ENCODE data around the gene CELSR2.

Gene CELSR2

GRCh38 chr1:109259674-109260557, 10.6 kb downstream of the CELSR2 start:
- H3K9ac ChIP-seq (ENCODE audit: low read depth, low read length): no peak overlapping the region
- H3K36me3 ChIP-seq (ENCODE audit: insufficient read depth, low read length): no peaks in the 10 kb centered on the region
- H3K4me1 ChIP-seq (ENCODE audit: insufficient read depth, low read length): peaks cover 19% of the 10 kb centered on the region
- H3K9me3 ChIP-seq (ENCODE audit: control insufficient read depth, insufficient read depth, low read length): no peaks in the 10 kb centered on the region

- H3K36me3 ChIP-seq (ENCODE audit: insufficient read depth, low read length): no peaks in the 10 kb centered on the region
- no peaks in the 10 kb centered on the region for H3K9me3 ChIP-seq (ENCODE audit: control insufficient read depth, insufficient read depth, low read length)
- peaks cover 12% of the 10 kb centered on the region for H3K4me1 ChIP-seq (ENCODE audit: insufficient read depth, low read length)
- no peak overlapping the region for H3K9ac ChIP-seq (ENCODE audit: low read depth, low read length)
Observed at GRCh38 chr1:109261006-109261405, 11.7 kb downstream of the CELSR2 start.

- Histone ChIP-seq H3K36me3 (ENCODE audit: insufficient read depth, low read length) (no peaks in the 10 kb centered on the region), H3K4me1 (ENCODE audit: insufficient read depth, low read length) (peaks cover 12% of the 10 kb centered on the region), H3K9me3 (ENCODE audit: control insufficient read depth, insufficient read depth, low read length) (no peaks in the 10 kb centered on the region), H3K9ac (ENCODE audit: low read depth, low read length) (no peak overlapping the region)
Observed at GRCh38 chr1:109261578-109261977, 12.2 kb downstream of the CELSR2 start.

DNA sequence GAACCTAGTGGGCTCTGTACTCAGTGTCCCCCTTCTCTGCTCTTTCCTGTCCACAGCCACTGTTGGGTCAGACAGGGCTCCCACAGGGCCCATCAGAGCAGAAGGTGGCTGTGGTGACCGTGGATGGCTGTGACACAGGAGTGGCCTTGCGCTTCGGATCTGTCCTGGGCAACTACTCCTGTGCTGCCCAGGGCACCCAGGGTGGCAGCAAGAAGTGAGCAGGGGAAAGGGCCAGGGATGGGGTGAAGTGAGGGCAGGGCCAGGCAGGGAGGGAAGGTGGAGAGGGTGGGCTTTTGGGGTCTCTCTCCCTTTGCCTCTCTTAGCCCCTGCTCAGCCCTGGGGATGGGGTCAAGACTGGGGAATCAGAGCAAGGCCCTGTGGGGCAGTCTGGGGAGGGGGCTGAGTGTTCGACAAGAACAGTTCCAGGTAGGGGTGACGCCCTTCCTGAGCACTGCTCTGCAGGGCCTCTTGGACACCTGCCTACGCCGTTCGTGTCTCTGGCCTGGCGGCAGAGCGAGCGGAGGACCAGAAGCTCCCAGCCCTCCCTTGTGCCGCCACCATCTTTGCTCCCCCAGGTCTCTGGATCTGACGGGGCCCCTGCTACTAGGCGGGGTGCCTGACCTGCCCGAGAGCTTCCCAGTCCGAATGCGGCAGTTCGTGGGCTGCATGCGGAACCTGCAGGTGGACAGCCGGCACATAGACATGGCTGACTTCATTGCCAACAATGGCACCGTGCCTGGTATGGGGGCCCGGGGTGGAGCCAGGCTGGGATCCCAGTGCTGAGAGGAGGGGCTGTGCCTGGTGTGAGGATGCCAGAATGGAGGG, 13.1 kb downstream of the CELSR2 start:
- Histone ChIP-seq H3K4me1 (ENCODE audit: insufficient read depth, low read length) (peaks cover 12% of the 10 kb centered on the region), H3K9me3 (ENCODE audit: control insufficient read depth, insufficient read depth, low read length) (no peaks in the 10 kb centered on the region), H3K9ac (ENCODE audit: low read depth, low read length) (no peak overlapping the region), H3K36me3 (ENCODE audit: insufficient read depth, low read length) (no peaks in the 10 kb centered on the region)

DNA sequence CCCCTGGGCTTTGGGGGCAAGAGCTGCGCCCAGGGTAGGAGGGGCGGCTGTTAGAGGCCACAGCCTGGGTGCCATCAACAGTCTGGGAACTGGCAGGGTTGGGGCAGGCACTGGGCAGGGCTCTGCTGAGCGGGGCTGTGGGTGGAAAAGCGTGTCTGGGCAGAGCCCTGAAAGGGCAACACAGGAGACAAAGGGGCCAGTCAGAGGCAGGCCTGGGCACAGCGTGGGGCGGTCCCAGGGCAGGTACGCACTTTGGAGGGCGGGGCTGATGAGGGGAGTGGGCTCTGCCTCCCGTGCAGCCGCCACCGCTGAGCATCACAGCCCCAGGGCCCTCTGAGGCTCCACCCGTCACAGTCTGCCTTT, 13.9 kb downstream of the CELSR2 start:
- peaks cover 12% of the 10 kb centered on the region for H3K4me1 ChIP-seq (ENCODE audit: insufficient read depth, low read length)
- no peak overlapping the region for H3K9ac ChIP-seq (ENCODE audit: low read depth, low read length)
- H3K36me3 ChIP-seq (ENCODE audit: insufficient read depth, low read length): no peaks in the 10 kb centered on the region
- no peaks in the 10 kb centered on the region for H3K9me3 ChIP-seq (ENCODE audit: control insufficient read depth, insufficient read depth, low read length)

DNA sequence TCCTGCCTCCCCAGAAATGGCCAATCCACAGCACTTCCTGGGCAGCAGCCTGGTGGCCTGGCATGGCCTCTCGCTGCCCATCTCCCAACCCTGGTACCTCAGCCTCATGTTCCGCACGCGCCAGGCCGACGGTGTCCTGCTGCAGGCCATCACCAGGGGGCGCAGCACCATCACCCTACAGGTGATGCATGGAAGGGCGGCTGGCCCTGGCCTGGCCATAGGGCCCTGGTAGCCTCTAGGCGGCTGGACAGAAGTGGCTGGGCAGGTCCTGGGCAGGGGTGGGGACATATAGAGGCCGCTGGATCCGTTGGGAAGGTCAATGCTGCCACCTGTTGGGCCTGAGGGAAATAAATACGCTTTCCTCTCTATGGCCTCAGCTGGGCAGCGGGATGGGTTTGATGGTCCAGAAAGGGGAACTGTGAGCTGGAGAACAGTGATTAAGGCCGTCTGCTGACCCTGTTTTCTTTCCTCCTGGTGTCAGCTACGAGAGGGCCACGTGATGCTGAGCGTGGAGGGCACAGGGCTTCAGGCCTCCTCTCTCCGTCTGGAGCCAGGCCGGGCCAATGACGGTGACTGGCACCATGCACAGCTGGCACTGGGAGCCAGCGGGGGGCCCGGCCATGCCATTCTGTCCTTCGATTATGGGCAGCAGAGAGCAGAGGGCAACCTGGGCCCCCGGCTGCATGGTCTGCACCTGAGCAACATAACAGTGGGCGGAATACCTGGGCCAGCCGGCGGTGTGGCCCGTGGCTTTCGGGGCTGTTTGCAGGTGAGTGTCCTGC, 14.4 kb downstream of the CELSR2 start:
- Histone ChIP-seq H3K36me3 (ENCODE audit: insufficient read depth, low read length) (no peaks in the 10 kb centered on the region), H3K9ac (ENCODE audit: low read depth, low read length) (no peak overlapping the region), H3K4me1 (ENCODE audit: insufficient read depth, low read length) (peaks cover 12% of the 10 kb centered on the region)

DNA sequence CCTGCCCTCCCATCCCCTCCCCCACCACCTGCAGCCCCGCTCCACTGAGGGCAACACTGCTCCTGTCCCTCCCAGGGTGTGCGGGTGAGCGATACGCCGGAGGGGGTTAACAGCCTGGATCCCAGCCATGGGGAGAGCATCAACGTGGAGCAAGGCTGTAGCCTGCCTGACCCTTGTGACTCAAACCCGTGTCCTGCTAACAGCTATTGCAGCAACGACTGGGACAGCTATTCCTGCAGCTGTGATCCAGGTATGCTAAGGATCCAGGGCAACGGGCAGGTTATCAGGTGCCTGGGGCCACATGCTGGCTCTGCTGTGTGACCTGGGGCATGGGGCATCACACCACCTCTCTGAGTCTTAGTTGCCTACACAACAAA, 15.0 kb downstream of the CELSR2 start:
- no peak overlapping the region for H3K9ac ChIP-seq (ENCODE audit: low read depth, low read length)

More for the DNA sequence above, 14.4 kb downstream of the CELSR2 start:
- no peaks in the 10 kb centered on the region for H3K9me3 ChIP-seq (ENCODE audit: control insufficient read depth, insufficient read depth, low read length)

GRCh38 chr1:109265016-109265415, 15.7 kb downstream of the CELSR2 start:
- H3K36me3 ChIP-seq (ENCODE audit: insufficient read depth, low read length): no peaks in the 10 kb centered on the region
- H3K9ac ChIP-seq (ENCODE audit: low read depth, low read length): no peak overlapping the region
- H3K9me3 ChIP-seq (ENCODE audit: control insufficient read depth, insufficient read depth, low read length): no peaks in the 10 kb centered on the region
- peaks cover 3% of the 10 kb centered on the region; the same call in 1 of the 2 replicates for H3K4me1 ChIP-seq (ENCODE audit: insufficient read depth, low read length)

More for the DNA sequence above, 15.0 kb downstream of the CELSR2 start:
- H3K4me1 ChIP-seq (ENCODE audit: insufficient read depth, low read length): peaks cover 8% of the 10 kb centered on the region
- H3K36me3 ChIP-seq (ENCODE audit: insufficient read depth, low read length): no peaks in the 10 kb centered on the region
- H3K9me3 ChIP-seq (ENCODE audit: control insufficient read depth, insufficient read depth, low read length): no peaks in the 10 kb centered on the region

GRCh38 chr1:109265741-109266330, 16.5 kb downstream of the CELSR2 start:
- no peak overlapping the region for H3K9ac ChIP-seq (ENCODE audit: low read depth, low read length)

GRCh38 chr1:109266965-109267364, 17.6 kb downstream of the CELSR2 start:
- Histone ChIP-seq H3K36me3 (ENCODE audit: insufficient read depth, low read length) (no peaks in the 10 kb centered on the region), H3K9ac (ENCODE audit: low read depth, low read length) (no peak overlapping the region), H3K4me1 (ENCODE audit: insufficient read depth, low read length) (no peaks in the 10 kb centered on the region; the same call in 1 of the 2 replicates), H3K9me3 (ENCODE audit: control insufficient read depth, insufficient read depth, low read length) (no peaks in the 10 kb centered on the region)

More at GRCh38 chr1:109265741-109266330, 16.5 kb downstream of the CELSR2 start:
- no peaks in the 10 kb centered on the region; the same call in 1 of the 2 replicates for H3K4me1 ChIP-seq (ENCODE audit: insufficient read depth, low read length)
- H3K9me3 ChIP-seq (ENCODE audit: control insufficient read depth, insufficient read depth, low read length): no peaks in the 10 kb centered on the region
- H3K36me3 ChIP-seq (ENCODE audit: insufficient read depth, low read length): no peaks in the 10 kb centered on the region

- Histone ChIP-seq H3K4me1 (ENCODE audit: insufficient read depth, low read length) (no peaks in the 10 kb centered on the region; the same call in 1 of the 2 replicates), H3K36me3 (ENCODE audit: insufficient read depth, low read length) (no peaks in the 10 kb centered on the region), H3K9me3 (ENCODE audit: control insufficient read depth, insufficient read depth, low read length) (no peaks in the 10 kb centered on the region), H3K9ac (ENCODE audit: low read depth, low read length) (no peak overlapping the region)
Observed at GRCh38 chr1:109267743-109268300, 18.5 kb downstream of the CELSR2 start.

GRCh38 chr1:109268431-109269211, 19.3 kb downstream of the CELSR2 start:
- Histone ChIP-seq H3K4me1 (ENCODE audit: insufficient read depth, low read length) (peaks cover 1% of the 10 kb centered on the region; the same call in 1 of the 2 replicates), H3K36me3 (ENCODE audit: insufficient read depth, low read length) (no peaks in the 10 kb centered on the region), H3K9ac (ENCODE audit: low read depth, low read length) (no peak overlapping the region), H3K9me3 (ENCODE audit: control insufficient read depth, insufficient read depth, low read length) (no peaks in the 10 kb centered on the region)

Data from ES-I3 (cell line).